Subcutaneous abdominal adipose tissue (tissue), 5 donors: Measurements from ENCODE around the gene IL6.

Experiments used
- H3K27ac ChIP-seq: one replicate; pipeline ENCODE4 v1.7.0; 2013; ENCODE audit warnings: low read depth, mild to moderate bottlenecking, inconsistent platforms, low read length, moderate library complexity
- H3K27me3 ChIP-seq, 5 donors: one replicate each; pipeline ENCODE4 v1.7.0; 2013; ENCODE audit warnings: low read length in 5 of 5, inconsistent platforms in 1 of 5; ENCODE audit not compliant: control insufficient read depth in 5 of 5, insufficient read depth in 4 of 5
- H3K36me3 ChIP-seq, 5 donors: one replicate each; pipeline ENCODE4 v1.7.0; 2013; ENCODE audit warnings: low read length in 5 of 5; ENCODE audit not compliant: control insufficient read depth in 5 of 5, insufficient read depth in 5 of 5
- H3K4me1 ChIP-seq, 5 donors: one replicate each; pipeline ENCODE4 v1.7.0; 2013; ENCODE audit warnings: low read length in 5 of 5, mild to moderate bottlenecking in 3 of 5, moderate library complexity in 1 of 5; ENCODE audit not compliant: control insufficient read depth in 5 of 5, insufficient read depth in 5 of 5
- H3K4me3 ChIP-seq, 5 donors: one replicate each; pipeline ENCODE4 v1.7.0; 2013; ENCODE audit warnings: low read length in 5 of 5, low read depth in 1 of 5
- H3K9ac ChIP-seq, 5 donors: one replicate each; pipeline ENCODE4 v1.7.0; 2013; ENCODE audit warnings: low read length in 5 of 5, mild to moderate bottlenecking in 4 of 5, moderate library complexity in 3 of 5
- H3K9me3 ChIP-seq, 5 donors: one replicate each; pipeline ENCODE4 v1.7.0; 2013; ENCODE audit warnings: low read length in 5 of 5; ENCODE audit not compliant: control insufficient read depth in 5 of 5
- donor health status: healthy.
- donor health status: healthy.
- donor health status: healthy.
- donor health status: healthy.
- donor health status: healthy.

Gene IL6

DNA sequence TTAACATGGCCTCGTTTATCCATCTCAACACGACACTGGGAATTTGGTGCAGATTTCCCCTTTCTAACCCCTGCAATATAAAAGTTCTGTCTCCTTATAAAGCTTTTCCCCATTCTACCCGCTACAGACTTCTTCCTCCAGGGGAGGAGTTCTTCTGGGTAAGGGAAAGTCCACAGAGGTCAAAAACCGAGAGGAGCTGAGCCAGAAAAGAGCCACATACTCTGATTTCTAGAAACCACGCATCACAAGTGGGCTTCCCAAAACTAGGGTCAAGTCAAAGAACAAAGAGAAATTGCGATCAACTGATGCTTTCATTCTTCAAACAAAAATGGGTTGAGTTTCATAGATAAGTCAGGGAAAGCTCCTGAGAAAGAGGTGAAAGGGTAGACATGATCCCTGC is 6.8 kb downstream of the IL6 start:
- Histone ChIP-seq H3K4me3 (no peak overlapping the region), H3K9me3 (peaks cover 0 to 6% (median 0%) of the 10 kb centered on the region in 5 donors), H3K9ac (no peak overlapping the region)

DNA sequence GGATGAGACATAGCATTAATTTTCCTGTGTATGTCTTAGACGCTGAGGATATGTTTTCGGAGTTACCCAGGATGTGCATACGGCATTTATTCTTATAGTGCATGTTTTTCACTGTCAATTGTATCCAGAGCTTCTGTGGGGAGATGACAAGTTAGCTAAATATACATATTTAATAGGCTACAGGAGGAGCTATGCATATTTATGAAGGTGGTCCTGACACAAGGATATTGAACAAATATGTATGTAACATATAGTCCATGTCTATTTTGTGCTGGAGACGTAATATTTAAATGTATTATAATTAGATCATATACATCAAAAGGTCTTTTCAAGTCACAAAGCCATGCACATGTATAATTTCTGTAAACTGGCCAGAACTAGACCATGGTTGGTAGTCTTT is 16.0 kb downstream of the IL6 start:
- H3K4me1 ChIP-seq, result no peaks in the 10 kb centered on the region
- H3K9ac ChIP-seq, result no peak overlapping the region
- H3K27me3 ChIP-seq, result no peaks in the 10 kb centered on the region
- H3K27ac ChIP-seq, result no peak overlapping the region
- no peak overlapping the region for H3K4me3 ChIP-seq
- H3K36me3 ChIP-seq, result no peaks in the 10 kb centered on the region
- H3K9me3 ChIP-seq, result no peaks in the 10 kb centered on the region

More for the DNA sequence above, 6.8 kb downstream of the IL6 start:
- Histone ChIP-seq H3K27me3 (no peaks in the 10 kb centered on the region), H3K36me3 (peaks cover 0 to 3% (median 0%) of the 10 kb centered on the region in 5 donors), H3K27ac (no peak overlapping the region), H3K4me1 (peaks cover 0 to 7% (median 2%) of the 10 kb centered on the region in 5 donors)

DNA sequence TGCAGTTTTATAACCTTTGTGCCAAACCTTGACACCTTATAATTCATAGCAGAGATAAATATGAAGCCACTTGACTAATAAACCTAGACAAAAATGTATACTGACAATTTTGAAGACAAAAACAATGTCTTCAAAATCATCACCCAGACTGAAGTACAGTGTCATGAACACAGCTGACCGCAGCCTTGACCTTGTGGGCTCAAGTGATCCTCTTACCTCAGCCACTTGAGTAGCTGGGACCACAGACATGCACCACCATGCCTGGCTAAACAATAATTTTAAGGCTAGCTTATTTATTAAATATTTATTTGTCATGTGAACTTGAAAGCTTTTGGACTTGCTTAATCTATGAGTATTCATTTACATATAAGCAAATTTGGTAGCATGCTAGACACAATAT is 24.3 kb downstream of the IL6 start:
- H3K4me1 ChIP-seq, result no peaks in the 10 kb centered on the region
- H3K36me3 ChIP-seq, result no peaks in the 10 kb centered on the region
- H3K27ac ChIP-seq, result no peak overlapping the region
- no peak overlapping the region for H3K9ac ChIP-seq
- H3K4me3 ChIP-seq, result no peak overlapping the region
- no peaks in the 10 kb centered on the region for H3K27me3 ChIP-seq
- no peaks in the 10 kb centered on the region for H3K9me3 ChIP-seq

DNA sequence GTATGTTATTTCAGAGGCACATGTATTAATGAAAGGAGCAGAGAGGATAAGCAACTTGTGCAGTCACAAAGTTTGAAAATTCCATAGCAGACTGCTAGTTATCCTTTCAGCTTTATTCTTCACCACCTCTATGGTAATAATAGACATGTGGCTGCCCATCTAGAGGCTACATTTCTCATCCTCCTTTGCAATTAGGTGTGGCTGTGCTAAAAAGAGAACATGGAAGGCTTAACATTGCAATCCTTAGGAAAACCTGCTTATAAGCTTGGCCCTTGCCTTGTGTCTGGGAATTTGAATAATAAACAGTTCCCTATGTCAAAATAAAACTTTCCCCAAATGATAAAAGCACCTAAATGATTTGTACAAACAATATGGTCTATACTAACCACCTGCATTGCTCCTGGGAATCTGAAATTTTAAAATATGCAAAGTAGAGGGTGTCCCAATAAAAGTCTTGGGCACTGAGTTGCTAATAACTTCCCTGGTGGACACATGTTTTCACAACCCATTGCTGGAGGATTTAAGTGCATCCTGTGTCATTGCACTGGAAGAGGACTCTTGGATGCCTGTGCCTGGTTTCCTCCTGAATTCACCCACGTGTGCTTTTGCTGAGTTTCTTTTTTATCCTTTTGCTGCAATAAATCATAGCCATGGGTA is 30.5 kb downstream of the IL6 start:
- H3K9ac ChIP-seq, result no peak overlapping the region
- no peaks in the 10 kb centered on the region for H3K36me3 ChIP-seq
- H3K27ac ChIP-seq, result no peak overlapping the region
- H3K9me3 ChIP-seq, result peaks cover 0 to 8% (median 3%) of the 10 kb centered on the region in 5 donors
- no peak overlapping the region for H3K4me3 ChIP-seq
- H3K27me3 ChIP-seq, result no peaks in the 10 kb centered on the region
- H3K4me1 ChIP-seq, result no peaks in the 10 kb centered on the region

DNA sequence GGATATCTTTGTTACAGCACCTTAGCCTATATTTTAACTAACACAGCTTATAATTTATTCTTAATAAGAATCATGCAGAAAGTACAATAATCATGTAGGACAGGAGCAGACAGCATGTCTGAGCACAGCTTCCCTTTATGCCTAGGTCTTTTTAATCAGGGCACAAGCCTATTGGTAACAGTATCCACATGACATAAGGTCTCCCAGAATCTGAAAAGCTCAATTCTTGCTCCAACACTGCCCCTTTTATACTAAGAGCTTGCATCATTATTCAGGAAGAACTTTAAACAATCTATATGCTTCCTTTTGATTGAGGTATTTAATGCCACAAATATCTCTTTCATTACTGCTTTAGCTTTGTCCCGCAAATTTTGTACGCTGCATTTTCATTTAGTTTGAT is 31.6 kb downstream of the IL6 start:
- no peaks in the 10 kb centered on the region for H3K36me3 ChIP-seq
- H3K4me3 ChIP-seq, result no peak overlapping the region
- H3K9ac ChIP-seq, result no peak overlapping the region
- H3K4me1 ChIP-seq, result no peaks in the 10 kb centered on the region
- peaks cover 0 to 8% (median 3%) of the 10 kb centered on the region in 5 donors for H3K9me3 ChIP-seq
- H3K27me3 ChIP-seq, result no peaks in the 10 kb centered on the region
- no peak overlapping the region for H3K27ac ChIP-seq

DNA sequence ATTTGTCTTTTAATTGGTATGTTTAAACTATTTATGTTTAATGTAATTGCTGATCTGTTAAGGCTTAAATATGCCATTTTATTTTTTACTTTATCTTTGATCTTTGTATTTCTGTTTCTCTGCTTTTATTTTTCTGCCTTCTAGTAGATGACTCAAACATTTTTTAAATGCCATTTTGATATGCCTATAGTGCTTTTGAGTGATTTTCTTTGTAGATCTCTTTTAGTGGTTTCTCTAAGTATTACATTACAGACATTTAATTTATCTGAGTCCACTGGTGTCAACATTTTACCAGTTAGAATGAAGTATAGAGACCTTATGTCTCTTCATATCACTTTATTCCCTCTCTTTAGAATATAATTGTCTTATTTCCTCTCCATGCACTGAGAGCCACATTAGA is 32.7 kb downstream of the IL6 start:
- Histone ChIP-seq H3K36me3 (no peaks in the 10 kb centered on the region), H3K9me3 (peaks cover 0 to 8% (median 3%) of the 10 kb centered on the region in 5 donors), H3K4me3 (no peak overlapping the region), H3K27me3 (no peaks in the 10 kb centered on the region), H3K4me1 (no peaks in the 10 kb centered on the region), H3K9ac (no peak overlapping the region), H3K27ac (no peak overlapping the region)

DNA sequence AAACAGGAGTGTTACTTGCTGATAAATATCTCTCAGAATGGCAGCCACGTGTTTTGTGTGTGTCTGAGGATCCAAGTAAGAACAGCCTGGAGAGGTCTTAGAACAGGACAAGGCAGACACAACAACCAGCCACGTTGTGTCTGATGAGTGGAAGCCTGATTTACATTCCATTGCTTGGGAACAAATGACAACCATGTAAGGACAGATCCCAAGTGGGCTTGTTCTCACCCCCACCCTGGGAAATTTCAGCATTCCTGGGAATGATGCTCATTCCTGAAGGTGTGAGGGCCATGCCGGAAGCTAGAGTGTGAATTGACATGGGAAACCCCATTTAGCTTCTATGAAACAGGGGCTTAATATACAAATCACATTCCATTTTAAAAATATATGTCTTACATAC is 35.9 kb downstream of the IL6 start:
- H3K4me1 ChIP-seq, result no peaks in the 10 kb centered on the region
- H3K27ac ChIP-seq, result no peak overlapping the region
- no peak overlapping the region for H3K9ac ChIP-seq
- H3K36me3 ChIP-seq, result no peaks in the 10 kb centered on the region
- H3K9me3 ChIP-seq, result peaks cover 0 to 8% (median 3%) of the 10 kb centered on the region in 5 donors
- H3K27me3 ChIP-seq, result no peaks in the 10 kb centered on the region
- H3K4me3 ChIP-seq, result no peak overlapping the region

DNA sequence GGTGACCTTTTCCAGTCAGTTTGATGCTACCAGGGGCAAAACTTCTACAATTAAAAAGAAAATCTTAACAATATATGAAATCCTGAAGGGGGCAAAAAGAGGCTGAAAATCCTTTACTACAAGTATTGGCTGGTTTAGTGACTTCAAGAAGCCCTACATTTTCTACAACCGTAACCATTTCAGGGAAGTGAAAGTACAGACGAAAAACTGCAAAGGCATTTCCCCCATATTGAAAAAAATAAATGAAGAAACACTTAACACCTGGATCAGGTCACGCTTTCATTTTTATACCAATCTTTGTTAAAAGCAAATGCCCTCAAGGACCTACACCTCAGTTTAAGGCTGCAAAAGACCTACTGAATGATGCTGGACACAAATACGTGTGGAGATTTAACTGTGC is 38.6 kb downstream of the IL6 start:
- Histone ChIP-seq H3K27ac (no peak overlapping the region), H3K36me3 (no peaks in the 10 kb centered on the region), H3K9ac (no peak overlapping the region), H3K4me1 (no peaks in the 10 kb centered on the region), H3K27me3 (no peaks in the 10 kb centered on the region), H3K9me3 (peaks cover 0 to 2% (median 0%) of the 10 kb centered on the region in 5 donors), H3K4me3 (no peak overlapping the region)

DNA sequence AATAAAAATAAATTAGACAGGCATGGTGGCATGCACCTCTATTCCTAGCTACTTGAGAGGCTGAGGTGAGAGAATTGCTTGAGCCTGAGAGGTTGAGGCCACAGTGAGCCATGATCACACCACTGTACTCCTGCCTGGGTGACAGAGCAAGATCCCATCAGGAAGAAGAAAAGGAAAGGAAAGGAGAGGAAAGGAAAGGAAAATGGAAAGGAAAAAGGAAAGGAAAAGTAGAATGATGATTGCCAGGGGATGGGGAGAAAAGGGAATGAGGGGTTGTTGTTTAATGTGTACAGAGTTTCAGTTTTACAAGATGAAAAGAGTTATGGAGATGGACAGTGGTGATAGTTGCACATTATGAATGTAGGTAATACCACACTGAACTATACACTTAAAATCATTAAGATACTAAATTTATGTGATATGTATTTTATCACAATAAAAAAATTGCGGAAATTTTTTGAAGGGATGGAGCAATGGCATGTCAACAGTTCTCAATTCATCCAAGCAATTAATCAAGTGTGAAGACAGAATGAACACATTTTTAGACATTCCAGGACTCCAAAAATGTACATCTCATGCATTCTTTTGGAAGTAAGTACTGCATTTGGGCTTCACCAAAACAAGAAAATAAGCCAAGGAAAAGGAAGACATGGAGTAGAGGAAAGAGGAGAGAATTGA is 44.3 kb downstream of the IL6 start:
- Histone ChIP-seq H3K27me3 (no peaks in the 10 kb centered on the region), H3K9me3 (no peaks in the 10 kb centered on the region), H3K4me3 (no peak overlapping the region), H3K4me1 (no peaks in the 10 kb centered on the region), H3K9ac (no peak overlapping the region), H3K36me3 (no peaks in the 10 kb centered on the region), H3K27ac (no peak overlapping the region)

DNA sequence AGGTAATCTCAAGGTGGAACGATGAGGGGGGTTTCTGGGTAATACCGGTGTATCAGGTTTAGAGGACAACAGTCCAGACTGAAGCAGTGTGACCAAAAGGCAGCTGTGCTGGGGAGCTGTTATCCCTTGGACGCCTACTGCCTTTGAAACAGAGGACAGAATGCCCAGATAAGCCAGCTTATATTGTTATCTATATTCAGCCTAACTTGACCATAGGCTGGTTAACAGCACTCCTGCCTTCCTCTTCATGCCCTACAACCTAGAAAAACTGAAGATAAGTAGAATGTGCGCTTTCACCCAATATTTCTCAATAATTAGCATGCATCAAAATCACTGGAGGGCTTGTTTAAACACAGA is 44.9 kb downstream of the IL6 start:
- Histone ChIP-seq H3K4me3 (no peak overlapping the region), H3K9me3 (no peaks in the 10 kb centered on the region), H3K9ac (no peak overlapping the region), H3K27me3 (no peaks in the 10 kb centered on the region), H3K27ac (no peak overlapping the region), H3K4me1 (no peaks in the 10 kb centered on the region), H3K36me3 (no peaks in the 10 kb centered on the region)
